ENCODE results near the gene IFI6. TPM values are rescaled to one million over a fixed set of nuclear protein-coding genes. Genes with fewer than 3 reads are reported as not detected.
A peak's percentile ranks its signal among the peaks of the same experiment; 100 is the strongest.

IFI6 gene
- total and polyA plus RNA-seq, 2 of the 4 experiments (the other 2 are of a cell fraction) = 7.3 to 16.8 TPM

- peak overlapping the region; percentile 49; the same call in 1 of the 2 replicates for H2BK120ac ChIP-seq (ENCODE audit: low read depth, low read length)
- H3K79me1 ChIP-seq (ENCODE audit: low read depth in 1 of 2, low read length in 2 of 2) = no peaks in the 10 kb centered on the region
- peak overlapping the region; percentile 80 for H2AK5ac ChIP-seq (ENCODE audit: low read depth, low read length)
- in situ Hi-C loops (cut with MboI; ENCODE audit: low sequenced_read_pairs) (loop anchor here (5.0 to 10.0 kb wide), 2 partner anchors 47 to 245 kb away; no protein-coding TSS in a partner anchor), intact Hi-C loops (cut with micrococcal nuclease) (loop anchor here (5.0 kb wide), 2 partner anchors 102 to 267 kb away; partner anchors contain the start of gene GPR3), dilution Hi-C loops (cut with HindIII; ENCODE audit: low sequenced_read_pairs, unreplicated experiment) (no loop called here)
- no peaks in the 10 kb centered on the region for H3K27me3 ChIP-seq (ENCODE audit: control insufficient read depth, insufficient read depth, low read length)
- H3K9ac ChIP-seq (ENCODE audit: low read depth, low read length) = peak overlapping the region; percentile 31; the same call in 1 of the 2 replicates
- peak overlapping the region; percentile 74 to 90 for H4K8ac ChIP-seq (ENCODE audit: low read depth in 2 of 2, low read length in 2 of 2)
- 20% methylated on average over 5 of the region's 78 CpGs; no CpG with 5 or more reads in 1 of the 2 experiments for WGBS, 2 experiments (ENCODE audit: extremely low coverage in 2 of 2, insufficient read length in 1 of 2)
- H3K4me3 ChIP-seq (ENCODE audit: insufficient read depth, low read depth, low read length) = peak overlapping the region; percentile 40
- peak overlapping the region; percentile 50 for H3K4me2 ChIP-seq (ENCODE audit: low read depth, low read length)
- H3K36me3 ChIP-seq (ENCODE audit: control insufficient read depth, insufficient read depth, low read length) = no peaks in the 10 kb centered on the region
- H2BK5ac ChIP-seq (ENCODE audit: low read depth, low read length, poor library complexity, severe bottlenecking) = no peak overlapping the region
- TF ChIP-seq CHD1 (IDR thresholded peaks at IDR 0.05; ENCODE audit: low read depth, low read length) (no peak), CTCF (conservative IDR thresholded peaks at IDR 0.05; ENCODE audit: low read depth, low read length) (no peak), CEBPB (IDR thresholded peaks at IDR 0.05; ENCODE audit: low read depth, low read length) (peak; percentile 71)
- TF ChIP-seq, protein P1, sequence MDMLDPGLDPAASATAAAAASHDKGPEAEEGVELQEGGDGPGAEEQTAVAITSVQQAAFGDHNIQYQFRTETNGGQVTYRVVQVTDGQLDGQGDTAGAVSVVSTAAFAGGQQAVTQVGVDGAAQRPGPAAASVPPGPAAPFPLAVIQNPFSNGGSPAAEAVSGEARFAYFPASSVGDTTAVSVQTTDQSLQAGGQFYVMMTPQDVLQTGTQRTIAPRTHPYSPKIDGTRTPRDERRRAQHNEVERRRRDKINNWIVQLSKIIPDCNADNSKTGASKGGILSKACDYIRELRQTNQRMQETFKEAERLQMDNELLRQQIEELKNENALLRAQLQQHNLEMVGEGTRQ (IDR thresholded peaks at IDR 0.05; ENCODE audit: low read depth, low read length) = no peak
- no peak overlapping the region for H2BK20ac ChIP-seq (ENCODE audit: low read depth, low read length)
- peak overlapping the region; percentile 81 for H4K5ac ChIP-seq (ENCODE audit: low read depth, low read length)
- peak; percentile 88 for ATAC-seq (ENCODE audit: low read depth)
- ChIA-PET POLR2A (ENCODE audit: unreplicated experiment) (no interaction called here), CTCF (interaction anchor here (3.2 kb wide), 1 partner anchor 10 kb away, joined by 11 read pairs; no protein-coding TSS in a partner anchor)
- peak overlapping the region; percentile 83 for H2AFZ ChIP-seq (replicated peaks; ENCODE audit: low read length, poor library complexity)
- H4K91ac ChIP-seq (ENCODE audit: insufficient read depth, low read depth, low read length) = peak overlapping the region; percentile 44; the same call in 1 of the 2 replicates
- BruUV-seq (replicated peaks) = no TSS peak
- no peaks in the 10 kb centered on the region for H4K20me1 ChIP-seq (ENCODE audit: insufficient read depth, low read length)
- H2BK15ac ChIP-seq (ENCODE audit: low read depth, low read length) = no peak overlapping the region
- H3K9me1 ChIP-seq (ENCODE audit: insufficient read depth, low read length) = peaks cover 9% of the 10 kb centered on the region
- peak overlapping the region; percentile 83 for H3K14ac ChIP-seq (replicated peaks; ENCODE audit: low read depth, low read length)
- peak overlapping the region; percentile 22 for H2AK9ac ChIP-seq (replicated peaks; ENCODE audit: low read depth, low read length, poor library complexity)
- H3K23ac ChIP-seq (ENCODE audit: low read depth, low read length) = peak overlapping the region; percentile 83; the same call in 1 of the 2 replicates
- peak overlapping the region; percentile 9; the same call in 1 of the 2 replicates for H3K18ac ChIP-seq (ENCODE audit: low read depth, low read length)
- H3K9me3 ChIP-seq (ENCODE audit: control insufficient read depth, insufficient read depth, low read length) = no peaks in the 10 kb centered on the region
- H3K56ac ChIP-seq (ENCODE audit: extremely low read depth, insufficient read depth, low read length) = 0 out of 2 replicates have a peak overlapping the region, but pooled peaks have one; percentile 19
- peak overlapping the region; percentile 93 for H3K4ac ChIP-seq (ENCODE audit: low read depth, low read length)
- no peak overlapping the region for H3K27ac ChIP-seq (ENCODE audit: insufficient read depth, low read length)
- peak; percentile 65 for DNase-seq
- peaks cover 15% of the 10 kb centered on the region for H3K4me1 ChIP-seq (ENCODE audit: control insufficient read depth, insufficient read depth, low read length)
These were observed 12.3 kb downstream of the IFI6 start for GRCh38 chr1:27659497-27660299.
